ENCODE results near the gene SNRPA1. TPM values are rescaled to one million over a fixed set of nuclear protein-coding genes. Genes with fewer than 3 reads are reported as not detected.

The SNRPA1 gene
- total and polyA plus RNA-seq, 7 experiments from 2014 or later = 59.6 to 212 (median 90.1) TPM

DNA sequence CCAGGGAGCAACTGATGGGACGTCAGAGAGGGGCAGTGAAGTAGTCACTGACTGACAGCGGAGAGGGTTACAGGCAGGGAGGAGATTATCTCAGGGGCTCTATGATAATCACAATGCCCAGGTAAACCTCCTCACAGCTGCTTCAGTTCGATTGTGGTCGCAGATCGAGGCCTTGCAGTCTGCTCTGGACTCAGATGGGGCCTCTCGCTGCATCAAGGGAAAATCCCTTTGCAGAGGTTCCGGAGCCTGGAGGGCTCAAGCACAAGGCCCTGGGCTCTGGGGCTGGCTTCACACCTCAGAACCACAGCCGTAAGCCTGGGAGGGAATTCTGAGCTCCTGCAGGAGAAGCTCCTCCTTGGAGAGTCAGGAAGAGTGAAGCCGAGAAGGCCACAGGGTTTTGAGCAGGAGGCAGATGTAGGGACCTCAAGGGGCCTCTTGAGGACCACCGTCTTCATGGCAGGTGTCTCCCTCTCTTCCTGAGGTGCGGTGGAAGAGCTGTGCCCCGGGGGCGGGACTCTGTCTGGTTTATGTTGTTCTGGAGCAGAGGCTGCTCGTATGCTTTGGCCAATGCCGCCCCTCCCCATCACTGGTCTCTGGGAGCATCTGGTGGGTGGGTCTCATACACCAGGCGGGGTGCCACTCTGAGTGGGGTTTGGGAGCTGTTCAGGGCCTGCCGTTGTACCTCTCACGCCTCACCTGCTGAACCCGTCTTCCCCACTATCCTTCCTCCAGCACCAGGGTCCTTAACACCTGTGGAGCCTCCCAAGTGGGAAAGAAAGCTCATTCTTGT is 19.5 kb upstream of the SNRPA1 start:
- ATAC-seq = no peak
- no peak for DNase-seq
- no peaks in the 10 kb centered on the region for H3K36me3 ChIP-seq (ENCODE audit: control insufficient read depth in 2 of 3, insufficient read depth in 3 of 3, low read length in 3 of 3)
- H3K9me3 Mint-ChIP-seq = peaks cover 0 to 2% (median 0%) of the 10 kb centered on the region in 11 donors
- peaks cover 0 to 11% (median 2%) of the 10 kb centered on the region in 5 donors for H3K27me3 Mint-ChIP-seq
- ChIA-PET POLR2A (no interaction called here), CTCF (interaction anchor here (0.8 to 1.4 kb wide), 2 partner anchors 11 to 20 kb away, joined by 3 to 5 read pairs; partner anchors contain the start of gene SNRPA1)
- H3K36me3 Mint-ChIP-seq = peaks cover 0 to 3% (median 0%) of the 10 kb centered on the region in 5 donors
- intact Hi-C loops (cut with micrococcal nuclease) = no loop called here
- H3K4me1 ChIP-seq (ENCODE audit: control insufficient read depth in 2 of 2, insufficient read depth in 2 of 2, low read length in 2 of 2) = no peaks in the 10 kb centered on the region
- no peaks in the 10 kb centered on the region for H3K27me3 ChIP-seq (ENCODE audit: control insufficient read depth in 2 of 2, insufficient read depth in 2 of 2, low read length in 2 of 2)
- no peaks in the 10 kb centered on the region for H3K9me3 ChIP-seq (ENCODE audit: control insufficient read depth in 2 of 3, low read length in 3 of 3)
- H3K27ac Mint-ChIP-seq = no peak overlapping the region
- no peak overlapping the region for H3K4me3 Mint-ChIP-seq
- no peak overlapping the region for H3K27ac ChIP-seq (ENCODE audit: low read depth, low read length)
- peaks cover 0 to 2% (median 0%) of the 10 kb centered on the region in 7 donors for H3K4me1 Mint-ChIP-seq
- H3K4me3 ChIP-seq (ENCODE audit: low read length) = no peak overlapping the region

DNA sequence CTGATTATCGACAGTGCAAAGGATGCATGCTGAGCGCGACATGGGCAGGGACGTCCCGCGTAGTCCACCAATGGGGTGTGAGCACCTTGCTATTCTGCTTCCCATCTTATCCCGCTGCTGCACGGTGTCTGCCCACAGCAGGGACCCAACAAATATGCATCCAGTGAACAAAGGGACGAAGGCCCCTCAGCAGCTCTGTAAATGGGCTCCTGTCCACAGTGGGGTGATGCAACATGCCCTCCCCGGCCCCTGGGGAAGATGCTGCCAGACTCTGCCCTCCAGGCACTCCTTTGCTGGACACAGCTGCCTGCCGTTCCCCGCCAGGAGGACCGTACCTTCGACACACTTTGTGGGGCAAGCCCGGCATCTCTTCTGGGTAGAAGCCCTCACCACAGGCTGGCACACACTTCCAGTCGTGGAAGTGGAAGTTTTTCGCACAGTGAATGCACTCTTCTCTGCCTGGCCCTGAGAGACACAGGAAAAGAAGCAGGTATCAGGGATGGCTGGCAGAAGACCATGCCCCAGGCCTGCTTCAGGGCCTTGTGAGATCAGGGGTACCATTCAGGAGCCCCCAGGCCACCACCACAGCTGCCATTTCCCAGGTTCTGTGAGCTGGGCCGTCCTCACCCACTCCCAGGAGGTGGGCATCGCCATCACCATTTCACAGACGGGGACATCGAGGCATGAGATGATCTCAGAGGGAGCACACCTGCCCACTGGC is 18.2 kb upstream of the SNRPA1 start:
- ChIA-PET CTCF (no interaction called here), POLR2A (no interaction called here)
- DNase-seq (no peak), ATAC-seq (no peak)
- no peaks in the 10 kb centered on the region for H3K4me1 Mint-ChIP-seq
- no peak overlapping the region for H3K27ac ChIP-seq (ENCODE audit: low read depth, low read length)
- no peaks in the 10 kb centered on the region for H3K4me1 ChIP-seq (ENCODE audit: control insufficient read depth in 2 of 2, insufficient read depth in 2 of 2, low read length in 2 of 2)
- H3K4me3 ChIP-seq (ENCODE audit: low read length) = no peak overlapping the region
- H3K36me3 Mint-ChIP-seq = peaks cover 0 to 3% (median 0%) of the 10 kb centered on the region in 5 donors
- H3K9me3 ChIP-seq (ENCODE audit: control insufficient read depth in 2 of 3, low read length in 3 of 3) = no peaks in the 10 kb centered on the region
- H3K27ac Mint-ChIP-seq = no peak overlapping the region
- intact Hi-C loops (cut with micrococcal nuclease) = no loop called here
- H3K36me3 ChIP-seq (ENCODE audit: control insufficient read depth in 2 of 3, insufficient read depth in 3 of 3, low read length in 3 of 3) = no peaks in the 10 kb centered on the region
- no peak overlapping the region for H3K4me3 Mint-ChIP-seq
- H3K27me3 Mint-ChIP-seq = peaks cover 0 to 9% (median 0%) of the 10 kb centered on the region in 5 donors
- H3K9me3 Mint-ChIP-seq = no peaks in the 10 kb centered on the region
- H3K27me3 ChIP-seq (ENCODE audit: control insufficient read depth in 2 of 2, insufficient read depth in 2 of 2, low read length in 2 of 2) = no peaks in the 10 kb centered on the region

- H3K36me3 ChIP-seq (ENCODE audit: control insufficient read depth in 2 of 3, insufficient read depth in 3 of 3, low read length in 3 of 3) = no peaks in the 10 kb centered on the region
- intact Hi-C loops (cut with micrococcal nuclease) = no loop called here
- Mint-ChIP-seq H3K27ac (no peak overlapping the region), H3K27me3 (no peaks in the 10 kb centered on the region), H3K36me3 (peaks cover 0 to 3% (median 0%) of the 10 kb centered on the region in 5 donors), H3K9me3 (no peaks in the 10 kb centered on the region), H3K4me3 (no peak overlapping the region), H3K4me1 (no peaks in the 10 kb centered on the region)
- H3K27ac ChIP-seq (ENCODE audit: low read depth, low read length) = no peak overlapping the region
- ChIA-PET CTCF (interaction anchor here (0.7 kb wide), 1 partner anchor 8 kb away, joined by 3 read pairs; no protein-coding TSS in a partner anchor), POLR2A (no interaction called here)
- H3K4me1 ChIP-seq (ENCODE audit: control insufficient read depth in 2 of 2, insufficient read depth in 2 of 2, low read length in 2 of 2) = no peaks in the 10 kb centered on the region
- H3K9me3 ChIP-seq (ENCODE audit: control insufficient read depth in 2 of 3, low read length in 3 of 3) = no peaks in the 10 kb centered on the region
- H3K4me3 ChIP-seq (ENCODE audit: low read length) = no peak overlapping the region
- H3K27me3 ChIP-seq (ENCODE audit: control insufficient read depth in 2 of 2, insufficient read depth in 2 of 2, low read length in 2 of 2) = no peaks in the 10 kb centered on the region
- ATAC-seq = no peak
- no peak for DNase-seq
Observed at GRCh38 chr15:101310508-101310907, 15.5 kb upstream of the SNRPA1 start.

DNA sequence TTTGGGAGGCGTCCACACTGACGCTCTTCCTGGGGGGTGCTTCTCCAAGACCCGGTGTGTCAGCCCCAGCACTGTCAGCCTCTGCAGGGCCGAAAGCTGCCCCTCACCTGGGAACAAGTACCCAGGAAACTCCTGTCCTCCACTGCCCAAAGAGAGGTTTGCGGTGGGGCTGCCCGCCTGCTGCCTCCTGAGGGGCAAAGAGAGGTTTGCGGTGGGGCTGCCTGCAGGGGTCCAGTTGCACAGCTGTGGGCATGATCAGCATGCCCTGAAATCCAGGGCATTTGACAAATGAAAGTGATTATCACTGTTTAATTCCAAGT is 15.1 kb upstream of the SNRPA1 start:
- Histone ChIP-seq H3K27me3 (ENCODE audit: control insufficient read depth in 2 of 2, insufficient read depth in 2 of 2, low read length in 2 of 2) (no peaks in the 10 kb centered on the region), H3K4me1 (ENCODE audit: control insufficient read depth in 2 of 2, insufficient read depth in 2 of 2, low read length in 2 of 2) (no peaks in the 10 kb centered on the region), H3K36me3 (ENCODE audit: control insufficient read depth in 2 of 3, insufficient read depth in 3 of 3, low read length in 3 of 3) (no peaks in the 10 kb centered on the region), H3K27ac (ENCODE audit: low read depth, low read length) (no peak overlapping the region), H3K9me3 (ENCODE audit: control insufficient read depth in 2 of 3, low read length in 3 of 3) (no peaks in the 10 kb centered on the region), H3K4me3 (ENCODE audit: low read length) (no peak overlapping the region)
- ChIA-PET POLR2A (no interaction called here), CTCF (no interaction called here)
- peaks cover 0 to 3% (median 0%) of the 10 kb centered on the region in 5 donors for H3K36me3 Mint-ChIP-seq
- intact Hi-C loops (cut with micrococcal nuclease) = no loop called here
- H3K27ac Mint-ChIP-seq = no peak overlapping the region
- H3K4me1 Mint-ChIP-seq = no peaks in the 10 kb centered on the region
- DNase-seq (no peak), ATAC-seq (no peak)
- H3K9me3 Mint-ChIP-seq = no peaks in the 10 kb centered on the region
- no peak overlapping the region for H3K4me3 Mint-ChIP-seq
- H3K27me3 Mint-ChIP-seq = no peaks in the 10 kb centered on the region

- Histone ChIP-seq H3K4me3 (ENCODE audit: low read length) (no peak overlapping the region), H3K27ac (ENCODE audit: low read depth, low read length) (no peak overlapping the region), H3K9me3 (ENCODE audit: control insufficient read depth in 2 of 3, low read length in 3 of 3) (no peaks in the 10 kb centered on the region), H3K36me3 (ENCODE audit: control insufficient read depth in 2 of 3, insufficient read depth in 3 of 3, low read length in 3 of 3) (no peaks in the 10 kb centered on the region), H3K27me3 (ENCODE audit: control insufficient read depth in 2 of 2, insufficient read depth in 2 of 2, low read length in 2 of 2) (no peaks in the 10 kb centered on the region), H3K4me1 (ENCODE audit: control insufficient read depth in 2 of 2, insufficient read depth in 2 of 2, low read length in 2 of 2) (no peaks in the 10 kb centered on the region)
- POLR2A ChIA-PET = no interaction called here
- no peak overlapping the region for H3K27ac Mint-ChIP-seq
- CTCF ChIA-PET = no interaction called here
- intact Hi-C loops (cut with micrococcal nuclease) = no loop called here
- H3K4me1 Mint-ChIP-seq = no peaks in the 10 kb centered on the region
- peaks cover 0 to 3% (median 0%) of the 10 kb centered on the region in 5 donors for H3K36me3 Mint-ChIP-seq
- DNase-seq (no peak), ATAC-seq (no peak)
- no peaks in the 10 kb centered on the region for H3K9me3 Mint-ChIP-seq
- H3K4me3 Mint-ChIP-seq = no peak overlapping the region
- H3K27me3 Mint-ChIP-seq = no peaks in the 10 kb centered on the region
Observed at GRCh38 chr15:101309436-101310160, 14.6 kb upstream of the SNRPA1 start.

DNA sequence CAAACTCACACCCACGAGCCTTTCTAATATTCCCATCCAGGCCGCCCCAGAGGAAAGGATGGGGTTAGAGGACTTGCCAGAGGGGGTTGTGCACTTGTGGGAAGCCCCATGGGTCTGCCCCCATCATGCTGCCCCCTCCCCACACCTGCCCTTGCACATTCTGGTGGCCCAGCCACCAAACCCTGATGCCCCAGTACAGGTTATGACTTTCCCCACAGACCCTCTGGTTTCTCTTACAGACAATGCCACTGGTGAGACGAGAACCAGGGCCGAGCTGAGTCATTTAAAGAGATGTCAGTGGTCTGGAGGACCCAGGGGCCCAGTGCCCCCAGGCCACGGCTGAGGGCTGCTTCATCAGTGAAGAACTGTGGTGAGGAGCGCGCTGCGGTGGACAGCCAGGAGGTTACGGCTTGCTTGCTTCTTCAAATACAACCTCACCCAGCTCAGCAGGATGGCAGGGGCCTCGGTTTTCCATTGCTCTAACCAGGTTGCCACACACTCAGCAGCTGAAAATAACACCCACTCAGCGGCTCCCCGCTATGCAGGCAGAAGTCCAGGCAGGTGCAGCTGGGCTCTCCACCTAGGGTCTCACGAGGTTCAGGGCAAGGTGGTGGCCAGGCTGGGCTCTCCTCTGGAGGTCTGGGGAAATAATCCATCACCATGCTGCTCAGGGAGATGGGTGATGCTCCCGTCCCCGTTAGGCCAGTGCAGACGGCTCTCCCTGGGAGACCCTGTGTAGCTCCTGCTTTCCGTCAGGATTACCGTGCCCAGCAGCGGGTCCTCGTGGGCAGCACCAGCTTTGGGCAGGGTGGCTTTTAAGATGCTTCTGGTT is 13.8 kb upstream of the SNRPA1 start:
- H3K4me3 ChIP-seq (ENCODE audit: low read length) = no peak overlapping the region
- ChIA-PET POLR2A (no interaction called here), CTCF (no interaction called here)
- H3K36me3 ChIP-seq (ENCODE audit: control insufficient read depth in 2 of 3, insufficient read depth in 3 of 3, low read length in 3 of 3) = no peaks in the 10 kb centered on the region
- H3K4me1 Mint-ChIP-seq = no peaks in the 10 kb centered on the region
- H3K27me3 ChIP-seq (ENCODE audit: control insufficient read depth in 2 of 2, insufficient read depth in 2 of 2, low read length in 2 of 2) = no peaks in the 10 kb centered on the region
- H3K27ac Mint-ChIP-seq = no peak overlapping the region
- H3K9me3 ChIP-seq (ENCODE audit: control insufficient read depth in 2 of 3, low read length in 3 of 3) = no peaks in the 10 kb centered on the region
- H3K27me3 Mint-ChIP-seq = no peaks in the 10 kb centered on the region
- H3K4me1 ChIP-seq (ENCODE audit: control insufficient read depth in 2 of 2, insufficient read depth in 2 of 2, low read length in 2 of 2) = no peaks in the 10 kb centered on the region
- no peaks in the 10 kb centered on the region for H3K9me3 Mint-ChIP-seq
- no peak overlapping the region for H3K27ac ChIP-seq (ENCODE audit: low read depth, low read length)
- intact Hi-C loops (cut with micrococcal nuclease) = no loop called here
- H3K36me3 Mint-ChIP-seq = peaks cover 0 to 2% (median 0%) of the 10 kb centered on the region in 5 donors
- H3K4me3 Mint-ChIP-seq = no peak overlapping the region
- ATAC-seq (no peak), DNase-seq (no peak)
